WTC11 (cell line): ENCODE results near the gene BFAR. TPM values are rescaled to one million over a fixed set of nuclear protein-coding genes. Genes with fewer than 3 reads are reported as not detected.

Experiments used
- ATAC-seq: fragments of 200-7000 bp; cut with Tn5 transposase; 2 replicates; pipeline ENCODE4 v1.10.0; 2021; ENCODE audit warnings: mild to moderate bottlenecking, moderate library complexity
- CTCF ChIA-PET: fragments of 300-600 bp; sonication (Branson Sonifier 250); formaldehyde crosslinking; loops from one replicate; lab custom pipeline; 2021; ENCODE audit warnings: antibody characterized with exemption; lab: Charles Lee
- POLR2A ChIA-PET: fragments of 350-600 bp; sonication (Branson Sonifier 250); formaldehyde crosslinking; loops from one replicate; lab custom pipeline; 2021; ENCODE audit warnings: antibody characterized with exemption; lab: Charles Lee
- DNase-seq: peaks from one replicate; pipeline ENCODE4 v3.0.0; 2021; ENCODE audit warnings: low spot score
- H3K27ac Mint-ChIP-seq: 2 replicates; pipeline ENCODE4 v1.8.0; 2021; ENCODE audit warnings: mixed read lengths
- H3K27me3 Mint-ChIP-seq: 2 replicates; pipeline ENCODE4 v1.8.0; 2021; ENCODE audit warnings: low read depth, mild to moderate bottlenecking, moderate library complexity, mixed read lengths
- H3K36me3 Mint-ChIP-seq: 2 replicates; pipeline ENCODE4 v1.8.0; 2021; ENCODE audit warnings: mixed read lengths
- H3K4me1 Mint-ChIP-seq: 2 replicates; pipeline ENCODE4 v1.8.0; 2022; ENCODE audit warnings: mixed read lengths
- H3K4me3 Mint-ChIP-seq: 2 replicates; pipeline ENCODE4 v1.8.0; 2021; ENCODE audit warnings: mild to moderate bottlenecking, moderate library complexity, mixed read lengths
- H3K9me3 Mint-ChIP-seq: 2 replicates; pipeline ENCODE4 v1.8.0; 2021; ENCODE audit warnings: mixed read lengths
- GABPB1 ChIP-seq: sonication (generic); formaldehyde crosslinking; IDR thresholded peaks from 2 replicates; pipeline ENCODE4 v1.8.1; 2023; ENCODE audit warnings: mild to moderate bottlenecking, missing genetic modification reagents
- NR3C1 ChIP-seq: sonication (generic); formaldehyde crosslinking; conservative IDR thresholded peaks from 2 replicates; pipeline ENCODE4 v1.8.1; 2023; ENCODE audit warnings: low read depth, mild to moderate bottlenecking, missing genetic modification reagents
- RELA ChIP-seq: sonication (generic); formaldehyde crosslinking; IDR thresholded peaks from 2 replicates; pipeline ENCODE4 v1.8.1; 2022; ENCODE audit warnings: missing genetic modification reagents, mild to moderate bottlenecking, borderline replicate concordance
- RORB ChIP-seq: fragments of 250-450 bp; sonication (Bioruptor Pico); IDR thresholded peaks from 2 replicates; pipeline ENCODE4 v1.9.0; 2021; ENCODE audit warnings: mild to moderate bottlenecking
- TCF7 ChIP-seq: sonication (generic); formaldehyde crosslinking; IDR thresholded peaks from 2 replicates; pipeline ENCODE4 v1.8.0; 2022; ENCODE audit warnings: mild to moderate bottlenecking, low read depth, missing genetic modification reagents, moderate library complexity
- TEAD1 ChIP-seq: sonication (generic); formaldehyde crosslinking; IDR thresholded peaks from 2 replicates; pipeline ENCODE4 v1.8.0; 2022; ENCODE audit warnings: mild to moderate bottlenecking, missing genetic modification reagents
- TEAD4 ChIP-seq: sonication (generic); formaldehyde crosslinking; IDR thresholded peaks from 2 replicates; pipeline ENCODE4 v1.8.0; 2022; ENCODE audit warnings: mild to moderate bottlenecking, missing genetic modification reagents
- TP53 ChIP-seq: sonication (generic); formaldehyde crosslinking; IDR thresholded peaks from 2 replicates; pipeline ENCODE4 v1.8.1; 2023; ENCODE audit warnings: mild to moderate bottlenecking, missing genetic modification reagents
- ZBTB21 ChIP-seq: sonication (generic); formaldehyde crosslinking; IDR thresholded peaks from 2 replicates; pipeline ENCODE4 v1.8.1; 2023; ENCODE audit warnings: mild to moderate bottlenecking, missing genetic modification reagents, borderline replicate concordance
- ZNF317 ChIP-seq: sonication (generic); formaldehyde crosslinking; IDR thresholded peaks from 2 replicates; pipeline ENCODE4 v1.8.1; 2023; ENCODE audit warnings: low read depth, mild to moderate bottlenecking, moderate library complexity, missing genetic modification reagents, borderline replicate concordance
- ZNF416 ChIP-seq: fragments of 250-450 bp; sonication (Bioruptor Pico); IDR thresholded peaks from 2 replicates; pipeline ENCODE4 v1.9.0; 2021; ENCODE audit warnings: mild to moderate bottlenecking, inconsistent platforms
- ZNF423 ChIP-seq: fragments of 250-450 bp; sonication (Bioruptor Pico); IDR thresholded peaks from 2 replicates; pipeline ENCODE4 v2.1.2; 2022; ENCODE audit warnings: mild to moderate bottlenecking, moderate library complexity
- total RNA-seq: library from RNA; stranded (reverse); gene quantifications from 3 replicates; pipeline ENCODE4 v1.2.3, GENCODE V29; 2021
- TF ChIP-seq, protein P1 (sequence below): fragments of 200-600 bp; IDR thresholded peaks from 2 replicates; pipeline ENCODE4 v1.8.0; 2022; ENCODE audit warnings: antibody characterized with exemption
- TF ChIP-seq, protein P2 (sequence below): sonication (generic); formaldehyde crosslinking; conservative IDR thresholded peaks from 2 replicates; pipeline ENCODE4 v1.8.1; 2022; ENCODE audit warnings: mild to moderate bottlenecking, missing genetic modification reagents
- TF ChIP-seq, protein P3 (sequence below): fragments of 250-450 bp; sonication (Bioruptor Pico); IDR thresholded peaks from 2 replicates; pipeline ENCODE4 v1.9.0; 2021; ENCODE audit warnings: mild to moderate bottlenecking, borderline replicate concordance
- TF ChIP-seq, protein P4 (sequence below): sonication (generic); formaldehyde crosslinking; IDR thresholded peaks from 2 replicates; pipeline ENCODE4 v1.8.0; 2022; ENCODE audit warnings: mild to moderate bottlenecking, missing genetic modification reagents
- TF ChIP-seq, protein P5 (sequence below): fragments of 250-450 bp; sonication (Bioruptor Pico); conservative IDR thresholded peaks from 2 replicates; pipeline ENCODE4 v1.9.0; 2021; ENCODE audit warnings: mild to moderate bottlenecking

BFAR gene
- total RNA-seq, 1 experiment from 2014 or later, result 70.3 TPM

DNA sequence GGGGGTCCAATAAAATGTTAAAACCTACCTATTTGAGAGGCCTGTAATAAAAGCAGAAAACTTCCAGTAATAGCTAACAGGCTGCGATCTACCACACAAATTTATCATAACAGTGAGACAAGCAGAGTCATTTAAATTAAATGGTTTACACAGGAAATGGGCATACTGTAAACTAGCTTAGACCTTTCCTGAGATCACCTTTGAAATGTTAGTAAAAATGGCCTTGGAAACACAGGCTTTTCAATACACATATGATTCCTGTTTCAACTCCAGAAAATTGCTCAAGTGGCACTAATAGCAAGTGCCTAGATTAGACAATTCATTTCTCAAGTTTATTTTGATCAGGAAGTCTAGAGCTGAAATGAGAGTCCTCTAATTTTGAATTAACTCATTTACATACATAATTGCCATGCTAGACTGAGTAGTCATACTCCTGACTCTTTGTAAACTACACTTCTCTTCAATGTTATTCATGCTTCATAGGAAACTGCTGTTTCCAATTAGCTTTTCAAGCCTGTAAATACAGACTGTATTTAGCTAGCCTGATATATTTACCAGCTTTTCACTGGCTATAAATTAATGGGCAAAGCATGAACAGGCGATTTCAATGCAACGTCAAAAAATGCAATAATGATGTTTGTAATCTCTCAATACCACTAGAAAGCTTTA lies 46.0 kb upstream of the BFAR start (continued):
- TF ChIP-seq TP53 (CRISPR knock-in tag) (no peak), RELA (no peak)

DNA sequence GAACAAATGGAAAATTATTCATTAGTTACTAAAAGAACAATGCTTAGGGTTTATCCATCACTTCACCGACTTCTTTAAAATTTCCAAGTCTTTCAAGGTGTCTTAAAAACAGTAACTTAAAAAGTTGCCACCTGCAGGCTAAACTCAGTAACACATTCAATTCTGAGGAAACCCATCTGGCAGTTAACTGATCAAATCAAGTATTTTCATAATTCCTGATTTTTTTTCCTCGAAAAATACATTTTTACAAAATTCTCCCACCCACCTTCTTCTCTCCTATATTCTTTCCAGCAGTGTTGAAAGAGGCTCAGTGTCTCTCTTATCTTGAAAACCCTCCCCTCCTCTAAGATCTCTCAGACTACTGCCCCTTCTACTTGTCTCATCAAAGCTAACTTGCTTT lies 32.6 kb upstream of the BFAR start:
- ChIA-PET CTCF (interaction anchor here (1.5 kb wide), 1 partner anchor 35 kb away, joined by 6 read pairs; no protein-coding TSS in a partner anchor), POLR2A (interaction anchor here (0.6 kb wide), 1 partner anchor 25 kb away, joined by 3 read pairs; no protein-coding TSS in a partner anchor)
- H3K27me3 Mint-ChIP-seq, result no peaks in the 10 kb centered on the region
- H3K9me3 Mint-ChIP-seq, result no peaks in the 10 kb centered on the region
- no peak overlapping the region for H3K4me3 Mint-ChIP-seq
- peaks cover 62% of the 10 kb centered on the region for H3K36me3 Mint-ChIP-seq
- TF ChIP-seq, protein P1, sequence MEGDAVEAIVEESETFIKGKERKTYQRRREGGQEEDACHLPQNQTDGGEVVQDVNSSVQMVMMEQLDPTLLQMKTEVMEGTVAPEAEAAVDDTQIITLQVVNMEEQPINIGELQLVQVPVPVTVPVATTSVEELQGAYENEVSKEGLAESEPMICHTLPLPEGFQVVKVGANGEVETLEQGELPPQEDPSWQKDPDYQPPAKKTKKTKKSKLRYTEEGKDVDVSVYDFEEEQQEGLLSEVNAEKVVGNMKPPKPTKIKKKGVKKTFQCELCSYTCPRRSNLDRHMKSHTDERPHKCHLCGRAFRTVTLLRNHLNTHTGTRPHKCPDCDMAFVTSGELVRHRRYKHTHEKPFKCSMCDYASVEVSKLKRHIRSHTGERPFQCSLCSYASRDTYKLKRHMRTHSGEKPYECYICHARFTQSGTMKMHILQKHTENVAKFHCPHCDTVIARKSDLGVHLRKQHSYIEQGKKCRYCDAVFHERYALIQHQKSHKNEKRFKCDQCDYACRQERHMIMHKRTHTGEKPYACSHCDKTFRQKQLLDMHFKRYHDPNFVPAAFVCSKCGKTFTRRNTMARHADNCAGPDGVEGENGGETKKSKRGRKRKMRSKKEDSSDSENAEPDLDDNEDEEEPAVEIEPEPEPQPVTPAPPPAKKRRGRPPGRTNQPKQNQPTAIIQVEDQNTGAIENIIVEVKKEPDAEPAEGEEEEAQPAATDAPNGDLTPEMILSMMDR, result peak; percentile 18; the same call in 1 of the 2 replicates
- TF ChIP-seq TEAD1, result no peak
- H3K27ac Mint-ChIP-seq, result no peak overlapping the region
- DNase-seq (no peak), ATAC-seq (no peak)
- H3K4me1 Mint-ChIP-seq, result no peaks in the 10 kb centered on the region

DNA sequence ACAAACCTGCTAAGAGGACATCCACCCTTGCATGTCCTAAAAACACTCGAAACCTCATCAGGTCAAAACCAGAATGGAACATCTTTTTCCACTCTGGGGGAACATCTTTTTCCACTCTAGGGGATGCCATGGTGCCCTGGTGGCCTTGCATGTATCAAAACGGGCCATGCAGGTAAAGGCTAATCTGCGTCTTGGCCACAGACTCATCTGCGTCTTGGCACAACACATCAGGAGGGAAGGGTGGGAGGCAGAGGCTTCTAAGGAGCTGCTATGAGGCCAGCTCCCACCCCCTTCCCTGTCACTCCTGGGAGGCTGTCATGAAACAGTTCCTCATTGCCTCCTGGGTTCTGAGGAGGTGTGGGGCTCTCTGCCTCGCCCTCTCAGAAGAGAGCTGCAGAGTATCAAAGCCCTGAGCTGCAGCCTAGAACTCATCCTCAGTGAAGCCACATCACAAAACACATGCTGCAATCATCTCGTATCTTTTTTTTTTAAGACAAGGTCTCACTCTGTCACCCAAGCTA lies 30.2 kb upstream of the BFAR start:
- ChIA-PET POLR2A (no interaction called here), CTCF (no interaction called here)
- ATAC-seq (no peak), DNase-seq (no peak)
- 0 out of 2 replicates have a peak overlapping the region, but pooled peaks have one; percentile 11 for H3K27ac Mint-ChIP-seq
- peaks cover 64% of the 10 kb centered on the region for H3K36me3 Mint-ChIP-seq
- no peaks in the 10 kb centered on the region for H3K9me3 Mint-ChIP-seq
- H3K4me1 Mint-ChIP-seq, result no peaks in the 10 kb centered on the region
- no peak overlapping the region for H3K4me3 Mint-ChIP-seq
- H3K27me3 Mint-ChIP-seq, result no peaks in the 10 kb centered on the region
- TF ChIP-seq ZNF423 (CRISPR knock-in tag), result no peak
- no peak for TF ChIP-seq TEAD1
- TF ChIP-seq GABPB1 (CRISPR knock-in tag), result no peak
- TF ChIP-seq, protein P2, sequence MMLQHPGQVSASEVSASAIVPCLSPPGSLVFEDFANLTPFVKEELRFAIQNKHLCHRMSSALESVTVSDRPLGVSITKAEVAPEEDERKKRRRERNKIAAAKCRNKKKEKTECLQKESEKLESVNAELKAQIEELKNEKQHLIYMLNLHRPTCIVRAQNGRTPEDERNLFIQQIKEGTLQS (CRISPR knock-in tag), result no peak
- TF ChIP-seq, protein P3, sequence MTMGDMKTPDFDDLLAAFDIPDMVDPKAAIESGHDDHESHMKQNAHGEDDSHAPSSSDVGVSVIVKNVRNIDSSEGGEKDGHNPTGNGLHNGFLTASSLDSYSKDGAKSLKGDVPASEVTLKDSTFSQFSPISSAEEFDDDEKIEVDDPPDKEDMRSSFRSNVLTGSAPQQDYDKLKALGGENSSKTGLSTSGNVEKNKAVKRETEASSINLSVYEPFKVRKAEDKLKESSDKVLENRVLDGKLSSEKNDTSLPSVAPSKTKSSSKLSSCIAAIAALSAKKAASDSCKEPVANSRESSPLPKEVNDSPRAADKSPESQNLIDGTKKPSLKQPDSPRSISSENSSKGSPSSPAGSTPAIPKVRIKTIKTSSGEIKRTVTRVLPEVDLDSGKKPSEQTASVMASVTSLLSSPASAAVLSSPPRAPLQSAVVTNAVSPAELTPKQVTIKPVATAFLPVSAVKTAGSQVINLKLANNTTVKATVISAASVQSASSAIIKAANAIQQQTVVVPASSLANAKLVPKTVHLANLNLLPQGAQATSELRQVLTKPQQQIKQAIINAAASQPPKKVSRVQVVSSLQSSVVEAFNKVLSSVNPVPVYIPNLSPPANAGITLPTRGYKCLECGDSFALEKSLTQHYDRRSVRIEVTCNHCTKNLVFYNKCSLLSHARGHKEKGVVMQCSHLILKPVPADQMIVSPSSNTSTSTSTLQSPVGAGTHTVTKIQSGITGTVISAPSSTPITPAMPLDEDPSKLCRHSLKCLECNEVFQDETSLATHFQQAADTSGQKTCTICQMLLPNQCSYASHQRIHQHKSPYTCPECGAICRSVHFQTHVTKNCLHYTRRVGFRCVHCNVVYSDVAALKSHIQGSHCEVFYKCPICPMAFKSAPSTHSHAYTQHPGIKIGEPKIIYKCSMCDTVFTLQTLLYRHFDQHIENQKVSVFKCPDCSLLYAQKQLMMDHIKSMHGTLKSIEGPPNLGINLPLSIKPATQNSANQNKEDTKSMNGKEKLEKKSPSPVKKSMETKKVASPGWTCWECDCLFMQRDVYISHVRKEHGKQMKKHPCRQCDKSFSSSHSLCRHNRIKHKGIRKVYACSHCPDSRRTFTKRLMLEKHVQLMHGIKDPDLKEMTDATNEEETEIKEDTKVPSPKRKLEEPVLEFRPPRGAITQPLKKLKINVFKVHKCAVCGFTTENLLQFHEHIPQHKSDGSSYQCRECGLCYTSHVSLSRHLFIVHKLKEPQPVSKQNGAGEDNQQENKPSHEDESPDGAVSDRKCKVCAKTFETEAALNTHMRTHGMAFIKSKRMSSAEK (CRISPR knock-in tag), result no peak
- TF ChIP-seq ZNF317, result no peak
- no peak for TF ChIP-seq TEAD4
- TF ChIP-seq, protein P4, sequence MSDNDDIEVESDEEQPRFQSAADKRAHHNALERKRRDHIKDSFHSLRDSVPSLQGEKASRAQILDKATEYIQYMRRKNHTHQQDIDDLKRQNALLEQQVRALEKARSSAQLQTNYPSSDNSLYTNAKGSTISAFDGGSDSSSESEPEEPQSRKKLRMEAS (CRISPR knock-in tag), result no peak
- no peak for TF ChIP-seq ZNF416 (CRISPR knock-in tag)
- TF ChIP-seq RORB (CRISPR knock-in tag), result no peak

DNA sequence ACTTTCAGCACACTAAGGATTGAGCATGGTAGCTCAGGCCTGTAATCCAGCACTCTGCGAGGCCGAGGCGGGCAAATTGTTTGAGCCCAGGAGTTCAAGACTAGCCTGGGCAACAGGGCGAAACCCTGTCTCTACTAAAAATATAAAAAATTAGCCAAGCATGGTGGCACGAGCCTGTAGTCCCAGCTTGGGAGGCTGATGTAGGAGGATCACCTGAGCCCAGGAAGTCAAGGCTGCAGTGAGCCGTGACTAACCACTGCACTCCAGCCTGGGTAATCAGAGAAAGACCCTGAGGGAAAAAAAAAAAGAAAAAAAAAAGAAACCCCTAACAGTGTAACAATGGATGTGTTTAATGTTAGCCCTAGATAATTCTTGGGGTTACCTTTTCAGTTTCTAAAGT lies 26.6 kb upstream of the BFAR start:
- Mint-ChIP-seq H3K36me3 (peaks cover 64% of the 10 kb centered on the region), H3K9me3 (no peaks in the 10 kb centered on the region)

More for the DNA sequence above, 26.6 kb upstream of the BFAR start:
- CTCF ChIA-PET, result no interaction called here
- H3K27me3 Mint-ChIP-seq, result no peaks in the 10 kb centered on the region
- TF ChIP-seq ZBTB21 (no peak), NR3C1 (CRISPR knock-in tag) (no peak), TCF7 (CRISPR knock-in tag) (no peak)
- TF ChIP-seq, protein P5, sequence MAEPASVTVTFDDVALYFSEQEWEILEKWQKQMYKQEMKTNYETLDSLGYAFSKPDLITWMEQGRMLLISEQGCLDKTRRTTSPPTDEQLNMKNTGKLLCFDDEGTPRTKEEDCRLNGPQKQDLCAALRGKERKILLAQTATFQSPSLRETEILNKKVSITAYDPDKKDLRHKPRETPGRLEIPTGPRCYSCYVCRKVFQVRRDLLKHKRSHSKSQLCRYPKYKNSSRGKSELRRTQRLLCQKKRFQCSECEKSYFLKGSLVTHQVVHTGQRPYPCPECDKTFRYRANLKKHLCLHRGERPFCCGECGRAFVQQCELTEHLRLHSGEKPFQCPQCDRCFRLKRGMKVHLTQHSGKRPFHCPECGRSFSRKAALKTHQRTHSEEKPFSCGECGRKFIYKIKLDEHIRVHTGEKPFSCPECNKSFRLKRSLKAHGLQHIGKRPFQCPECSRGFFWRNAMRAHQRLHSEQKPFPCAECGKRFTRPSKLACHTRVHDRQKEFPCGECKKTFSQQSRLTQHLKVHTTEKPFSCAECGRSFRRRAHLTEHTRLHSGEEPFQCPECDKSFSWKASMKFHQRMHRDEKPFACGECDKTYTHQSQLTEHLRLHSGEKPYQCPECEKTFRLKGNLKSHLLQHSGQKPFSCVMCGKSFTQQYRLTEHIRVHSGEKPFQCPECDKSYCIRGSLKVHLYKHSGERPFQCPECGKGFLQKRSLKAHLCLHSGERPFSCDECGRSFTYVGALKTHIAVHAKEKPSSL (CRISPR knock-in tag), result no peak
- TF ChIP-seq, all 79 proteins: peak for 0
- POLR2A ChIA-PET, result no interaction called here
- peaks cover 15% of the 10 kb centered on the region for H3K4me1 Mint-ChIP-seq
- ATAC-seq, result no peak
- H3K27ac Mint-ChIP-seq, result no peak overlapping the region
- no peak for DNase-seq
- no peak overlapping the region for H3K4me3 Mint-ChIP-seq
